DND-41 (cell line): ENCODE data around the gene MSI2.

Experiments used
- ATAC-seq: fragments of 200-7000 bp; cut with Tn5 transposase; 3 replicates; pipeline ENCODE4 v1.9.1; 2021; ENCODE audit warnings: low read depth; ENCODE audit not compliant: insufficient read depth
- DNase-seq: peaks from one replicate; pipeline ENCODE4 v3.0.0-alpha.2; 2020
- H2AFZ ChIP-seq: 2 replicates; pipeline ENCODE4 v1.6.0; 2012; ENCODE audit warnings: low read depth, low read length
- H3K27ac ChIP-seq: 2 replicates; pipeline ENCODE4 v1.5.1; 2012; ENCODE audit warnings: low read length, inconsistent platforms
- H3K27me3 ChIP-seq: fragments of 200-600 bp; sonication (generic); 2 replicates; pipeline ENCODE4 v1.6.0; 2012; ENCODE audit warnings: low read length, mild to moderate bottlenecking, inconsistent platforms; ENCODE audit not compliant: insufficient read depth, poor library complexity
- H3K36me3 ChIP-seq: 2 replicates; pipeline ENCODE4 v1.5.1; 2012; ENCODE audit warnings: low read length, inconsistent platforms; ENCODE audit not compliant: insufficient read depth
- H3K4me1 ChIP-seq: 2 replicates; pipeline ENCODE4 v1.5.1; 2012; ENCODE audit warnings: mild to moderate bottlenecking, low read length; ENCODE audit not compliant: insufficient read depth
- H3K4me2 ChIP-seq: 2 replicates; pipeline ENCODE4 v1.6.0; 2012; ENCODE audit warnings: mild to moderate bottlenecking, moderate library complexity, low read length, inconsistent platforms; ENCODE audit not compliant: insufficient read depth
- H3K4me3 ChIP-seq, 2 experiments: fragments of 200-600 bp in 1 of 2; shearing (Covaris generic) in 1 of 2; 2 replicates each; pipeline ENCODE4 v1.5.1; 2012 to 2016; ENCODE audit warnings: inconsistent platforms in 2 of 2, low read length in 2 of 2, mild to moderate bottlenecking in 2 of 2, low read depth in 1 of 2, moderate library complexity in 1 of 2
- H3K79me2 ChIP-seq: 2 replicates; pipeline ENCODE4 v1.6.0; 2012; ENCODE audit warnings: low read length, inconsistent platforms; ENCODE audit not compliant: insufficient read depth
- H3K9ac ChIP-seq: 2 replicates; pipeline ENCODE4 v1.6.0; 2012; ENCODE audit warnings: low read depth, mild to moderate bottlenecking, inconsistent platforms, low read length, moderate library complexity
- H3K9me3 ChIP-seq: 2 replicates; pipeline ENCODE4 v1.5.1; 2012; ENCODE audit warnings: low read length, moderate library complexity, mild to moderate bottlenecking, inconsistent platforms; ENCODE audit not compliant: insufficient read depth, severe bottlenecking
- H4K20me1 ChIP-seq: 2 replicates; pipeline ENCODE4 v1.6.0; 2012; ENCODE audit warnings: low read length; ENCODE audit not compliant: insufficient read depth
- EZH2 ChIP-seq: IDR thresholded peaks from 3 replicates; pipeline ENCODE4 v1.6.1; 2012; ENCODE audit warnings: borderline replicate concordance, low read depth, mild to moderate bottlenecking, moderate library complexity, low read length, inconsistent platforms; ENCODE audit not compliant: severe bottlenecking
- TF ChIP-seq, protein P1 (sequence below): IDR thresholded peaks from 2 replicates; pipeline ENCODE4 v1.5.1; 2012; ENCODE audit warnings: borderline replicate concordance, low read length, moderate library complexity, mild to moderate bottlenecking; ENCODE audit not compliant: poor library complexity, severe bottlenecking; ENCODE audit errors: extremely low read depth

The MSI2 gene

DNA sequence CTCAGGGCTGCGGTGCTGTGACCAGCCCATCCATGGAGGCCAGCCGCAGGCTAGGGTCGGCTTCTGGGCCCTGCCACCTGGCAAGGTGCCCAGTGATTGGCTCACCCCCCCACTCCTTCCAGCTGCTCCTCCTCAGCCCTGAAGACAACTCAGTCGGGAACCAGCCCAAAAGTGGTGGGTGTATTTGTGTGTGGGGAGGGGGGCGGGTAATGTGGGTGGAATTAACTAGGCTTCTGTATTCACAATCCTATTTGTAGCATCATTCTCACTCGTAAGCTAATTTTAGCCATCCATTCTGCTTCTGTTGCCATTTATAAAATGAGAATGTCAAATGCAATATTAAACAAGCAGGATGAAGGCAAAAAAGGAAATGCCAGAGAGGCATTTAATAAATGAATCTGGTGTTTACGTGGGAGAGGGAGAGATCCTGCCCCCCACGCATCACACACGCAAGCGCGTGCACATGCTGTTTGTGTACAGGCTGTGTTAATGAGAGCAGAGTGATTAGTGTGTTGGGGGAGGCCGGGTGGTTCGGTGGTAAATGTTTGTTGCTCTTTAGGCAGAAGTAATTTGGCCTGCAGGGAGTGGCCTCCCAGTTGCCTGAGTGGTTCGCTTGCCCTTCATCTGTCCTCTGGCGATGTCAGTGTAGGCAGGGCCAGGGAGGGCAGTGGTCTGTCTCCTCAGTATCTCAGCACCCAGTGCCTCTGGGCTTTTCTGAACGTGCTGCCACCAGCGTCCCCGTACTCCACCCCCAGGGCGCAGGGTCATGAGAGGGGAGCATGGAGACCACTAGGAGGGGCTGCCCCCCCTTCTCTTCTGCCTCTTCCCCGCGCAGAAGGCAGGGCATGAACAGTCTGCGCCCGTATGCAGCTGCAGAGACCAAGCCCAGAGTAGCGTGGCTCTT, 348.7 kb downstream of the MSI2 start:
- Histone ChIP-seq H3K36me3 (peaks cover 74% of the 10 kb centered on the region), H3K4me1 (peaks cover 78% of the 10 kb centered on the region), H3K9me3 (no peaks in the 10 kb centered on the region), H3K79me2 (peaks cover 84% of the 10 kb centered on the region), H4K20me1 (peaks cover 2% of the 10 kb centered on the region; the same call in 1 of the 2 replicates), H3K9ac (peak overlapping the region; percentile 63), H3K27ac (peak overlapping the region; percentile 98), H3K4me3 (peak overlapping the region in 1 of 2 experiments; percentile 39; a peak in 2 of 4 replicates), H3K4me2 (peak overlapping the region; percentile 55), H2AFZ (no peak overlapping the region), H3K27me3 (no peaks in the 10 kb centered on the region)
- DNase-seq (peak; percentile 94), ATAC-seq (peak; percentile 86)
- TF ChIP-seq, protein P1, sequence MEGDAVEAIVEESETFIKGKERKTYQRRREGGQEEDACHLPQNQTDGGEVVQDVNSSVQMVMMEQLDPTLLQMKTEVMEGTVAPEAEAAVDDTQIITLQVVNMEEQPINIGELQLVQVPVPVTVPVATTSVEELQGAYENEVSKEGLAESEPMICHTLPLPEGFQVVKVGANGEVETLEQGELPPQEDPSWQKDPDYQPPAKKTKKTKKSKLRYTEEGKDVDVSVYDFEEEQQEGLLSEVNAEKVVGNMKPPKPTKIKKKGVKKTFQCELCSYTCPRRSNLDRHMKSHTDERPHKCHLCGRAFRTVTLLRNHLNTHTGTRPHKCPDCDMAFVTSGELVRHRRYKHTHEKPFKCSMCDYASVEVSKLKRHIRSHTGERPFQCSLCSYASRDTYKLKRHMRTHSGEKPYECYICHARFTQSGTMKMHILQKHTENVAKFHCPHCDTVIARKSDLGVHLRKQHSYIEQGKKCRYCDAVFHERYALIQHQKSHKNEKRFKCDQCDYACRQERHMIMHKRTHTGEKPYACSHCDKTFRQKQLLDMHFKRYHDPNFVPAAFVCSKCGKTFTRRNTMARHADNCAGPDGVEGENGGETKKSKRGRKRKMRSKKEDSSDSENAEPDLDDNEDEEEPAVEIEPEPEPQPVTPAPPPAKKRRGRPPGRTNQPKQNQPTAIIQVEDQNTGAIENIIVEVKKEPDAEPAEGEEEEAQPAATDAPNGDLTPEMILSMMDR: peak; percentile 67
- TF ChIP-seq EZH2: no peak

DNA sequence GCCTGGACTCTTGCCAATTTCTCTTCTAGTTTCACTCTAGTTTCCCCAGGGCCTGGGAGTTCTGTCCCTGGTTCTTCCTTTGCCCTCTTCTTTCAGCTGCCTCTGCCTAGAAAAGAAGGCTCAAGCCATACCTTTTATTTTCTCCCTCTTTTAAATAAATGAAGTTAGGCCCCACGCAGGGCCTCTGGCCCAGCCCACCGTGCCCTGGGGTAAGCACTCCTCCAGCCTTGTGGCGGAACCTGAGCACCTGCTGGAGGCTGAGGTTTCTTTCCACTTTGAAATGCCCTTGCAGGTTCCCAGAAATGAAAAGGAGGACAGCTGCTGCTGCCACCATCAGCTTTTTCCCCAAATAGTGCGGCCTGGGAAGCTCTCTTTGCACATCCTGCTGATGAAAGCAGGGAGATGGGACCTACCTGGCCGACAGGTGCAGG, 349.4 kb downstream of the MSI2 start:
- Histone ChIP-seq H3K4me2 (peak overlapping the region; percentile 55), H2AFZ (no peak overlapping the region), H3K79me2 (peaks cover 81% of the 10 kb centered on the region), H3K9ac (peak overlapping the region; percentile 63), H4K20me1 (peaks cover 2% of the 10 kb centered on the region; the same call in 1 of the 2 replicates), H3K27ac (peak overlapping the region; percentile 98), H3K4me3 (peak overlapping the region in 1 of 2 experiments; percentile 30; a peak in 2 of 4 replicates), H3K9me3 (no peaks in the 10 kb centered on the region), H3K4me1 (peaks cover 71% of the 10 kb centered on the region), H3K36me3 (peaks cover 76% of the 10 kb centered on the region), H3K27me3 (no peaks in the 10 kb centered on the region)
- ATAC-seq (peak; percentile 67), DNase-seq (no peak)
- TF ChIP-seq, protein P1: peak; percentile 28
- TF ChIP-seq EZH2: no peak

DNA sequence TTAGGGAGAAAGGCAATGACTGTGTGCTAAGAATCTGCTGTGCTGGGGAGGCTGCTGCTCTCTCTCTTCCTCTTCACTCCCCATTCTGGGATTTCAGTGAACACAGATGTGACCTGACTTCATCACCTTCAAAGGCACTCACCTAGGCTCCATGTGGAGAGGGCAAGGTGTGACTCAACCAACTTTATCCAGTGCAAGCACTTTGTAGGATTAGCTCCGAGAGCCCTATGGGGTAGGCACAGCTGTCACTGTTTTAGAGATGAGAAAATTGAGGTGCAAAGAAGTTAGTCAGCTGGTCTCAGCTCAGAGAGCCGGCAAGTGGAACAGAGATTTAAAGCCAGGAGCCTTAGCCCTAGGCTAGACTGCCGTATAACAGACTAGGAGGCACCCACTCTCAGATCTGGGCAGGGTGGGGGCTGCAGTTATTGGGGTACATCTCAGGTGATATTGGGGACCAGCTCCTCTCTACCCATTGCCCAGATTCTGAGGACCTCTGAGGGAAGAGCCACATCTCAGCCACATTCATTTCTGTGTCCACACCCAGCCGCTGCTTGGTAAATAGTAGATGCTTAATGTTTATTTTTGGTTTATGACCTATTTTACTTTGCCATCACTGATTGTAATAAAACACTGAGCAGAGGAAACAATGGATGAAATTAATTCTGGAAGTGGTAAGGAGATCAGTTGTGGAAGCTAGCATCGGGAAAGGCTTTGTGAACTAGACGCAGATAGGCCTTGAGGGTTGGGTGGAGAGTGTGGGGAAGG, 350.0 kb downstream of the MSI2 start:
- TF ChIP-seq, protein P1: no peak
- TF ChIP-seq EZH2: no peak
- ATAC-seq: no peak
- no peak overlapping the region for H2AFZ ChIP-seq
- no peaks in the 10 kb centered on the region for H3K9me3 ChIP-seq
- DNase-seq: no peak
- H3K27ac ChIP-seq: peak overlapping the region; percentile 98
- peaks cover 65% of the 10 kb centered on the region for H3K4me1 ChIP-seq
- H3K9ac ChIP-seq: peak overlapping the region; percentile 63
- peaks cover 76% of the 10 kb centered on the region for H3K36me3 ChIP-seq
- peaks cover 2% of the 10 kb centered on the region; the same call in 1 of the 2 replicates for H4K20me1 ChIP-seq
- H3K4me2 ChIP-seq: peak overlapping the region; percentile 55
- no peaks in the 10 kb centered on the region for H3K27me3 ChIP-seq
- H3K79me2 ChIP-seq: peaks cover 76% of the 10 kb centered on the region
- peak overlapping the region in 1 of 2 experiments; percentile 30; a peak in 2 of 4 replicates for H3K4me3 ChIP-seq
